Esophagus muscularis mucosa (tissue), 3 donors: ENCODE data around the gene PITPNM1.

ENCODE experiments used
- POLR2A ChIP-seq: fragments of 450-650 bp; IDR thresholded peaks from one replicate; pipeline ENCODE4 v1.6.1; 2017; ENCODE audit warnings: antibody characterized with exemption, moderate library complexity, mild to moderate bottlenecking, low read depth
- POLR2AphosphoS5 ChIP-seq, 2 donors: sonication (generic); formaldehyde crosslinking; IDR thresholded peaks; one replicate each; pipeline ENCODE4 v1.6.1; 2017; ENCODE audit warnings: antibody characterized with exemption in 2 of 2
- TF ChIP-seq, protein P1 (sequence below), 3 experiments: fragments of 200-600 bp in 2 of 3; fragments of 450-650 bp in 1 of 3; sonication (generic) in 2 of 3; IDR thresholded peaks; one replicate each; pipeline ENCODE4 v1.5.1; 2017 to 2019; ENCODE audit warnings: antibody characterized with exemption in 3 of 3, mild to moderate bottlenecking in 2 of 3, moderate library complexity in 1 of 3

- TF ChIP-seq, protein P1, sequence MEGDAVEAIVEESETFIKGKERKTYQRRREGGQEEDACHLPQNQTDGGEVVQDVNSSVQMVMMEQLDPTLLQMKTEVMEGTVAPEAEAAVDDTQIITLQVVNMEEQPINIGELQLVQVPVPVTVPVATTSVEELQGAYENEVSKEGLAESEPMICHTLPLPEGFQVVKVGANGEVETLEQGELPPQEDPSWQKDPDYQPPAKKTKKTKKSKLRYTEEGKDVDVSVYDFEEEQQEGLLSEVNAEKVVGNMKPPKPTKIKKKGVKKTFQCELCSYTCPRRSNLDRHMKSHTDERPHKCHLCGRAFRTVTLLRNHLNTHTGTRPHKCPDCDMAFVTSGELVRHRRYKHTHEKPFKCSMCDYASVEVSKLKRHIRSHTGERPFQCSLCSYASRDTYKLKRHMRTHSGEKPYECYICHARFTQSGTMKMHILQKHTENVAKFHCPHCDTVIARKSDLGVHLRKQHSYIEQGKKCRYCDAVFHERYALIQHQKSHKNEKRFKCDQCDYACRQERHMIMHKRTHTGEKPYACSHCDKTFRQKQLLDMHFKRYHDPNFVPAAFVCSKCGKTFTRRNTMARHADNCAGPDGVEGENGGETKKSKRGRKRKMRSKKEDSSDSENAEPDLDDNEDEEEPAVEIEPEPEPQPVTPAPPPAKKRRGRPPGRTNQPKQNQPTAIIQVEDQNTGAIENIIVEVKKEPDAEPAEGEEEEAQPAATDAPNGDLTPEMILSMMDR (IDR thresholded peaks at IDR 0.05), result peak; percentile 96 to 99 (median 98)
- TF ChIP-seq POLR2A (no peak), POLR2AphosphoS5 (IDR thresholded peaks at IDR 0.05) (peak; percentile 85 to 86)
Observed at GRCh38 chr11:67505605-67506396, 638 bp upstream of the PITPNM1 start.
